CD4-positive, alpha-beta T cell (primary cell): ENCODE data around the gene HOOK2. TPM values are rescaled to one million over a fixed set of nuclear protein-coding genes. Genes with fewer than 3 reads are reported as not detected.

Source experiments
- ATAC-seq: fragments of 200-7000 bp; cut with Tn5 transposase; one replicate; pipeline ENCODE4 v1.10.0; 2022; ENCODE audit warnings: mild to moderate bottlenecking; ENCODE audit not compliant: poor library complexity
- CTCF ChIA-PET: fragments of 350-600 bp; sonication (Branson Sonifier 250); formaldehyde crosslinking; loops from one replicate; lab custom pipeline; 2021; ENCODE audit warnings: antibody characterized with exemption, inconsistent platforms; lab: Charles Lee
- POLR2A ChIA-PET: fragments of 350-600 bp; sonication (Branson Sonifier 250); formaldehyde crosslinking; loops from one replicate; lab custom pipeline; 2021; ENCODE audit warnings: antibody characterized with exemption, inconsistent platforms; lab: Charles Lee
- DNase-seq, 14 experiments: peaks; one replicate each; pipeline ENCODE4 v3.0.0-alpha.2; 2013 to 2020; ENCODE audit warnings: mixed read lengths in 2 of 14
- H3K27ac ChIP-seq, 2 donors: one replicate each; pipeline versions ENCODE4 v1.5.1 to v1.7.0; 2013; ENCODE audit warnings: low read length in 2 of 2, low read depth in 1 of 2, mild to moderate bottlenecking in 1 of 2
- H3K27me3 ChIP-seq, 2 experiments: 1 replicate in 1 of 2; 2 replicates in 1 of 2; pipeline versions ENCODE4 v1.6.1 to v1.7.0; 2013; ENCODE audit warnings: low read length in 2 of 2, control low read depth in 1 of 2, mild to moderate bottlenecking in 1 of 2, moderate library complexity in 1 of 2; ENCODE audit not compliant: insufficient read depth in 2 of 2, control insufficient read depth in 1 of 2
- H3K36me3 ChIP-seq: one replicate; pipeline ENCODE4 v1.6.1; 2013; ENCODE audit warnings: low read length, control low read depth; ENCODE audit not compliant: insufficient read depth
- H3K4me1 ChIP-seq: one replicate; pipeline ENCODE4 v1.6.1; 2013; ENCODE audit warnings: low read length, control low read depth; ENCODE audit not compliant: insufficient read depth
- H3K4me3 ChIP-seq: one replicate; pipeline ENCODE4 v1.5.1; 2013; ENCODE audit warnings: mild to moderate bottlenecking, low read length, moderate library complexity
- H3K9me3 ChIP-seq, 2 experiments: 1 replicate in 1 of 2; 2 replicates in 1 of 2; pipeline versions ENCODE4 v1.6.1 to v1.7.0; 2013; ENCODE audit warnings: low read length in 2 of 2, mild to moderate bottlenecking in 2 of 2, control low read depth in 1 of 2, moderate library complexity in 1 of 2; ENCODE audit not compliant: control insufficient read depth in 1 of 2, insufficient read depth in 1 of 2
- H3K27ac Mint-ChIP-seq: one replicate; pipeline ENCODE4 v1.8.0; 2020; ENCODE audit warnings: mixed read lengths
- H3K27me3 Mint-ChIP-seq: one replicate; pipeline ENCODE4 v1.8.0; 2021; ENCODE audit warnings: mixed read lengths
- H3K36me3 Mint-ChIP-seq: one replicate; pipeline ENCODE4 v1.8.0; 2021; ENCODE audit warnings: low read depth, mixed read lengths
- H3K4me1 Mint-ChIP-seq: one replicate; pipeline ENCODE4 v1.8.0; 2021; ENCODE audit warnings: low read depth, mixed read lengths
- H3K4me3 Mint-ChIP-seq: one replicate; pipeline ENCODE4 v1.8.0; 2020; ENCODE audit warnings: mild to moderate bottlenecking, mixed read lengths
- H3K9me3 Mint-ChIP-seq: one replicate; pipeline ENCODE4 v1.8.0; 2020; ENCODE audit warnings: mixed read lengths
- CTCF ChIP-seq: fragments of 200-600 bp; IDR thresholded peaks from one replicate; pipeline ENCODE4 v1.8.0; 2022; ENCODE audit warnings: antibody characterized with exemption, mild to moderate bottlenecking
- intact Hi-C, 2 experiments: fragments of 100-400 bp; cut with DNase I in 1 of 2; cut with micrococcal nuclease in 1 of 2; formaldehyde crosslinking; loops; one replicate each; pipeline versions ENCODE4 v1.15.1 to v1.9.0; 2023 to 2025; cut with DNase I, micrococcal nuclease
- total RNA-seq, 174 experiments: library from RNA in 2 of 174; stranded (reverse) in 2 of 174; gene quantifications; one replicate each; pipeline ENCODE4 v1.2.3 and lab custom pipeline; 2021 to 2026

The HOOK2 gene
- total RNA-seq, 2 experiments from 2014 or later, result 14.8 to 17.0 TPM

DNA sequence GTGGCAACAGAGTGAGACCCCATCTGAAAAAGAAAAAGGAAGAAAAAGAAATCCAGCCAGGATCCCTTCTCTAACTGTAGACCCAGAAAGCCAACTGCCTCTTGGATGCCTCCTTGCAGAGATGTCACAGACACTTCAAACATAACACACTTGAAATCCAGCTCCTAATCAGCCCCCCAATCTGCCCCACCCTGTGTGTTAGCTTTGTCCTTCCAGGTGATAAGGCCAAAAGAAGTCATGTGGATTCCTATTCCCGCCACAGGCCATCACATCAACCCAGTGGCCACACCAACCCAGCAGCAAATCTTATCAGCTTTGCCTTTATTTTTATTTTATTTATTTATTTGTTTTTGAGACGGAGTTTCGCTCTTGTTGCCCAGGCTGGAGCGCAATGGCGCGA lies 15.7 kb downstream of the HOOK2 start:
- intact Hi-C loops, result loop anchor here (1.0 to 2.0 kb wide), 3 partner anchors 37 to 88 kb away; no protein-coding TSS in a partner anchor
- Histone ChIP-seq H3K4me3 (no peak overlapping the region), H3K27me3 (peaks cover 11% of the 10 kb centered on the region in 2 experiments), H3K9me3 (peaks cover 0 to 5% of the 10 kb centered on the region in 2 experiments), H3K27ac (no peak overlapping the region), H3K36me3 (no peaks in the 10 kb centered on the region), H3K4me1 (peaks cover 14% of the 10 kb centered on the region)
- DNase-seq, result no peak
- ATAC-seq, result no peak
- Mint-ChIP-seq H3K27me3 (peaks cover 20% of the 10 kb centered on the region), H3K27ac (no peak overlapping the region), H3K4me1 (no peaks in the 10 kb centered on the region), H3K36me3 (no peaks in the 10 kb centered on the region), H3K9me3 (no peaks in the 10 kb centered on the region), H3K4me3 (no peak overlapping the region)
- no peak for TF ChIP-seq CTCF
- CTCF ChIA-PET, result interaction anchor here (0.6 to 2.6 kb wide), 12 partner anchors 10 to 175 kb away, joined by 3 to 29 read pairs (median 4); partner anchors contain the start of genes GET3 and JUNB
- POLR2A ChIA-PET, result interaction anchor here (1.4 to 1.6 kb wide), 3 partner anchors 32 to 43 kb away, joined by 5 to 7 read pairs (median 6); partner anchors contain the start of gene JUNB

DNA sequence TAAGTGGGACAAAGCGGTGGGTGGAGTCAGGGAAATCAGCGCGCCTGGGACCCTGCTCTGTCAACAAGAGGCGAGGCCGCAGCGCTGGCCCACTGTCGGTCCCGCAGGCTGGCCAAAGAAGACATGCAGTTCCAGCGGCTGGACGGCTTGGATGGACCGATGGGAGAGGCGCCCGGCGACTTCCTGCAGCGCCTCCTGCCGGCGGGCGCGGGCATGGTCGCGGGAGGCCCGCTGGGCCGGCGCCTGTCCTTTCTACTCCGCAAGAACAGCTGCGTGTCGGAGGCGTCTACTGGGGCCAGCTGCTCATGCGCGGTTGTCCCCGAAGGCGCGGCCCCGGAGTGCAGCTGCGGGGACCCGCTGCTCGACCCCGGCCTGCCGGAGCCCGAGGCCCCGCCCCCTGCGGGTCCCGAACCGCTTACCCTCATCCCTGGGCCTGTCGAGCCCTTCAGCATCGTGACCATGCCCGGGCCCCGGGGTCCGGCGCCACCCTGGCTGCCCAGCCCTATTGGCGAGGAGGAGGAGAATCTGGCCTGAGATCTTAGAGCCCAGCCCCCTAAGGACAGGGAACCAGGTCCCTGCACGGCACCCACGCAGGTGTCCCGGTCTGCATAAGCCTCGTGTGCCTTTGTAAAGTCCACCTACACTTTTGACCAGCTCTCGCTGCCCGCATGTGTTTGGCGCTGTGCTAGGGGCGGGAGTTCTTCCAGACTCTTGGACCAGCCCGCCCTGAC lies 17.6 kb downstream of the HOOK2 start:
- Mint-ChIP-seq H3K9me3 (no peaks in the 10 kb centered on the region), H3K4me1 (no peaks in the 10 kb centered on the region), H3K27me3 (peaks cover 25% of the 10 kb centered on the region), H3K36me3 (no peaks in the 10 kb centered on the region), H3K4me3 (no peak overlapping the region), H3K27ac (no peak overlapping the region)
- no peaks in the 10 kb centered on the region for H3K9me3 ChIP-seq
- peak; percentile 86 for TF ChIP-seq CTCF
- H3K4me3 ChIP-seq, result no peak overlapping the region
- intact Hi-C loops, result loop anchor here (1.0 to 2.0 kb wide), 4 partner anchors 24 to 193 kb away; no protein-coding TSS in a partner anchor
- peaks cover 14% of the 10 kb centered on the region for H3K4me1 ChIP-seq
- H3K27me3 ChIP-seq, result peaks cover 11% of the 10 kb centered on the region in 2 experiments
- ChIA-PET POLR2A (interaction anchor here (0.9 to 1.1 kb wide), 3 partner anchors 34 to 89 kb away, joined by 3 to 5 read pairs (median 3); partner anchors contain the start of gene JUNB), CTCF (interaction anchor here (0.6 to 2.0 kb wide), 22 partner anchors 9 to 769 kb away, joined by 3 to 20 read pairs (median 5); partner anchors contain the start of genes GET3, PRDX2, THSD8 and TRIR)
- DNase-seq, result peak in 13 of 14 experiments; percentile 38 to 81 (median 53)
- H3K27ac ChIP-seq, result no peak overlapping the region
- peak; percentile 76 for ATAC-seq
- H3K36me3 ChIP-seq, result no peaks in the 10 kb centered on the region

- no peak overlapping the region for H3K27ac Mint-ChIP-seq
- CTCF ChIA-PET, result interaction anchor here (1.7 to 2.0 kb wide), 2 partner anchors 35 to 45 kb away, joined by 11 to 12 read pairs; partner anchors contain the start of genes PRDX2 and THSD8
- POLR2A ChIA-PET, result no interaction called here
- intact Hi-C loops, result loop anchor here in 1 of 2 experiments (2.0 kb wide), 1 partner anchor 192 kb away; no protein-coding TSS in a partner anchor
- DNase-seq (no peak), ATAC-seq (no peak)
- H3K9me3 Mint-ChIP-seq, result no peaks in the 10 kb centered on the region
- Histone ChIP-seq H3K4me1 (peaks cover 14% of the 10 kb centered on the region), H3K27me3 (peaks cover 11 to 14% of the 10 kb centered on the region in 2 experiments), H3K4me3 (no peak overlapping the region), H3K36me3 (no peaks in the 10 kb centered on the region), H3K27ac (no peak overlapping the region), H3K9me3 (no peaks in the 10 kb centered on the region)
- no peak for TF ChIP-seq CTCF
- no peak overlapping the region for H3K4me3 Mint-ChIP-seq
- peaks cover 30% of the 10 kb centered on the region for H3K27me3 Mint-ChIP-seq
- no peaks in the 10 kb centered on the region for H3K36me3 Mint-ChIP-seq
- H3K4me1 Mint-ChIP-seq, result no peaks in the 10 kb centered on the region
Measured at GRCh38 chr19:12756150-12756883, 19.0 kb downstream of the HOOK2 start.
